ENCODE results near the gene SPINK13.
"Not testable (repeated sequence)": the region's sequence is repeated elsewhere in the genome, so short reads cannot be mapped to it uniquely, and the experiment has no call there.

Gene SPINK13, protein sequence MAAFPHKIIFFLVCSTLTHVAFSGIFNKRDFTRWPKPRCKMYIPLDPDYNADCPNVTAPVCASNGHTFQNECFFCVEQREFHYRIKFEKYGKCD

DNA sequence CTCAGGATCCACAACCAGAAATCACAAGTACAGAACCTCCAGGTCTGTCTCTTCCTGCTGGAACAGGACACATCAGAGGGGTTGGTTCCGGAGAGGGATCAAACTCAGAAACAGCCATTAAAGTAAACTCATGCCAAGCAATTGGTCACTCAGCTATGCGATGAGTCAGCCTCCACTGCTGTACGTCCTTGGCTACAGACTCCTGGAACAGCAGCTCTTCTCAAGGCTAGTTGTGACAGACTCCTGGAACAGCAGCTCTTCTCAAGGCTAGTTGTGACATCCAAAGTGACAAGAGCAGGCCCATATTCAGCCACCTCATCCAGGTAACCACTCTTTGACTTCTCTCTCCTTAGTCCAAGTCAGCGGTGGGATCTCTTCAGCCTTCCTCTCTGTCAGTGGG, at the start of gene SPINK13:
SPINK13 (plus strand) TSS at position 229 of the 400 bp plus-strand sequence. CDS start 1,279 bp downstream, outside the sequence.
- DNase-seq: no peak

DNA sequence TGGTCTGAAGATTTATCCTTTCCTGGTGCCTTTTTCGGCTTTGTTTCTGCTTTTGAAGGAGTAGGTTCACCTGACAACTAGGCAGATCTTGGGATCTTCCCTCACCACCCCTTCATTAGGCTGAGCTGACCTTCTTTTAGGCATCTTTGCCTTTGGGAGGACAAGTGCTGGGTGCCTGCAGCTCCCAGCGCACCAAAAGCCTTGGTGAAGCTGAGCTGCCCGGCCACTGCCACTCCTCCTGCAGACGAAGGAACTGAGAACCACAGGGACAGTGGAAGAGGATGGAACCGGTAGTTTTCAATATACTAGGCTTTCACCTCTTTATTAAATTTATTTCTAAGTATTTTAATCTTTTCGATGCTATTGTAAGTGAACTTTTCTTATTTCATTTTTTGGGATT, 47.1 kb upstream of the SPINK13 start:
- DNase-seq: no peak

DNA sequence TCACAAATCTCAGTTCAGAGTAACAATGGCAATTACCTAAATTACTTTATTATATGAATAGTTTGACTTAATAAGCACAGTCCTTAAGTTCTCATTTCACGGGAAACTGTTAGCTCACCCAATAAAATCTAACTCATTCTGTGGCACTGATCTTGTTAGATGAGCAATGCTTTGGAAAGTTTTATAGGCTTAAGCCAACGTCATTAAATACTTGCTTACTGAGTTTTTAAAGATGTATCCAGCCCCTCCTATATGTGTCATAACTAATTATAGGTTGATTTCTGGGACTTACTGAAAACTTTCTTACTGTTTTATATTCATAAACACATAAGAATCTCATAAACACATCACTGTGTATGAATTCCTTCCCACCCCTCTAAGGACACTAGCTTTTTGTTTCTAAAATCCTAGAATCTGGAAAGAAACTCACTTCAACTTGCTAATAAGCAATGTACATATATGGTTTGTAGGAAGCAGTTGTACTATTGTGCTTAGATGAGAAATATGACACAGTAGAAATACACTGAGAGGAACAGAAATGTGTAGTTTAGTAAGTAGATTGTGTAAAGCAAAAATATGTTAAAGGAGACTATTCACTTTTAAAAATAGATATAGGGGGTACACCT, 44.4 kb upstream of the SPINK13 start:
- DNase-seq: no peak

DNA sequence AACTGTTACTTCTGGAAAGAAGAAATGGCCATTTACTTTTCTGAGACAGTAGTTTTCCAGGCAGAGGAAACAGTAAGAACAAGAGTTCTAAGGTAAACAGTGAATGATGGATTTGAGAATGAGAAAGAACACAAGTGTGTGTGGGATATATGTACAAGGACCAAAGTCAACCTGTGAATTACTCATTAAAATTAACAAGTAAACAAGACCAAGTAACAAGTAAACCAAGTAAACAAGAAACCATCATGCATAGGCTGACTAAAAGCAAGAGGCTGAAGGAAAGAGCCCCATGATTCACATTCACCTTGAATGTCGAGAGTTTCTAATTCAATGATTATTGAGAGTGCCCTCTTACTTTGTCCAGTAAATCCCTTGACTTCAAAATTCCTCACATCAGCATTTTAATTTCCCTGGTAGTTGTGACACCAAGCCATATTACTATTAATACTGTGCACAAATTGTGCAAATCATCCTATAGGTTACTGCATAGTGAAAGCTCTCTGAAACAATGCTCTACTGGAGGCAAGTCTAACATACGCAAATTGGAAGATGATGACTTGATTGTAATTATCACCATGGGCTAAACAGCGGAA, 40.1 kb upstream of the SPINK13 start:
- no peak for DNase-seq

DNA sequence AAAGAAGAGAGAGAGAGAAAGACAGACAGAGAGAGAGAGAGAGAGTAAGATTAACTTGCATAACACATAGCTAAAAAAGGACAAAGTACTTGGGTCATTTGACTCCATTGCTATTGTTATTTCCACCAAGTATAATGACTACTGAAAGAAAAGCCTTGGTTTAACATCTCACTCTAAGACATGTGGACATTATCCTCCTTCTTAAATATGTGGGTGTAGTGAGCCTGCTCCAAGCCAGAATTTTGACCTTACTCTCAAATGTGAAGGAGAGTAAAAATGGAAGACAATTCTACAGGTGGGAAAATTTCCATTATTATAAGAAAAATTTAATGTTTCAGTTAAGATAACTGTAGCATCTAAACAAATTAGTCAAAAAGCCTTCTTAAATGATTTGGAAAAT, 38.8 kb upstream of the SPINK13 start:
- no peak for DNase-seq

DNA sequence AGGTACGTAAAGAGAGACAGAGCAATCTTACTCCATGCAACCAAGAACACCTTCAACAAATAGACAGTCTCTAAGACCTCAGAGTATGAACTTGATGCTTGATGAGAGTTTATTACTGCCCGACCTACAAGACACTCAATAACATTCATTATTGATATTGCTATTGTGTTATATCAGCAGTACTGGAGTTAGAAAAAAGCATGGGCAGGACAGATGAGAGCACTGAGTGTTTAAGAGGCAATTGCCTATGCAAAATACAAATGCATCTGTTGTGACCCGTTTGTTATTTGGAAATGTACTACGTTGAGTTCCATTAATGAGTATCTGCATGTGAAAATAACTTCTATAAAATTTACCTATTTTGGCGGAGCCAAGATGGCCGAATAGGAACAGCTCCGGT, 38.4 kb upstream of the SPINK13 start:
- no peak for DNase-seq

DNA sequence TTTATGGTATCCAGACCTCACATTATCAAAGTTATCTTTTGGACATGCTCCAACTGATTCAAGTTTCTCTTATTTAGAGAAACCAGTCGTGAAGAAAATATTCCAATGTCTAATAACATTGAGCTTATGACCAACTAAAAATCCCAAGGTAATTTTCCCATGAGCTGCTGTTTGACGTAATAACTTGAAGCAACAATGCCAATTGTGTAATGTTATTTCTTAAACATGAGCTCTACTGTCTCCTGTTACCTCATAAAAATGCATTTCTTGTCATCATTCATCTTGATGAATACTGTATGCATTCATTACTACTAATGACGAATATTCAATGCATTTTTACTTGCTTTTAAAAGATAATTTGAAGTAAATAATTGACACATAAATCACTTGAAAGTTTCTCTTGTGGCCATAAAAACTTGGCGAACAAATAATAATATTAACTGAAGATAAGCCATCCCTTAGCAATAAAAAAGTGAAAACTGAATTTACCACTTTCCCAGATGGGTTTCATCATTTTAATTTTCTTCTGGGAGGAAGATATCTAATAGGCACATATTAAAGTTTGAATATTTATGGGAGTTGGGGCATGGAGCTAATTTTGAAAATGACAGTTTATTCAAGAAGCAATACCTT, 30.7 kb upstream of the SPINK13 start:
- no peak for DNase-seq

DNA sequence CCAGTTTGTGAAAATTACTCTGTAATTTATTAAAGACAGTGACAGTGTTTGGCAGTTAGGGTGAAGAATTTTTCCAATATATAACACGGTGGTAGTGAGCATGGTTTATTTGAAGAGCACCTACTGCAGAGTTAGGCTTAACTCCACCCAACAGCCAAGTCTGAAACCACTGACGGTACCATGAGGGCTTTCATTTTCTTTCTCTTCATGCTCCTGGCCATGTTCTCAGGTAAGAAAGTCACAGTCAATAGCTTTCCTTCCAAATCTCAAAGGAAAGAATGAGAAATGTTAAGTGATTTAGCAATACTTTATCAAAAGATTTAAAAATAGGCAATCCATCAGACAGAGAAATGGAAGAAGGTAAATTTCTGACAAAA, 30.2 kb upstream of the SPINK13 start, which contains the start of gene MARCOL:
MARCOL (plus strand) TSS at position 108 of the 377 bp plus-strand sequence; CDS start at position 181, 73 bp downstream.
- DNase-seq: no peak

DNA sequence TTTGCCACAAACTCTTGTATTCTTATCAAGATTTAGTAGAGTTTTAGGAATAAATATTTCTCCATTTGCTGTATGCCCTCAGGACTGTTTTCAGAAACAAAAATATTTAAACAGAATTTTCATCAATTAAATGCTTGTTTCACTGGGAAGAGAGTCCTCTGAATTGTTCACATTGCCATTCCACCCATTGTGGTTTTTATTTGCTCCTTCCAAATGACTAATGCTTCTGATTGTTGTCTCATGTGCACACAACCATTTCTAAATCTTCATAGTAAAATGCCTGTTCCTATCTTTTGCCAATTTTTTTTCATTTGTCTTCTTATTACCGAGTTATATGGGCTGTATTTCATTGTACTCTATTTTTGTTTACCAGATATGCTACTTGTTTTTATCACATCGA, 19.7 kb upstream of the SPINK13 start:
- DNase-seq: no peak

DNA sequence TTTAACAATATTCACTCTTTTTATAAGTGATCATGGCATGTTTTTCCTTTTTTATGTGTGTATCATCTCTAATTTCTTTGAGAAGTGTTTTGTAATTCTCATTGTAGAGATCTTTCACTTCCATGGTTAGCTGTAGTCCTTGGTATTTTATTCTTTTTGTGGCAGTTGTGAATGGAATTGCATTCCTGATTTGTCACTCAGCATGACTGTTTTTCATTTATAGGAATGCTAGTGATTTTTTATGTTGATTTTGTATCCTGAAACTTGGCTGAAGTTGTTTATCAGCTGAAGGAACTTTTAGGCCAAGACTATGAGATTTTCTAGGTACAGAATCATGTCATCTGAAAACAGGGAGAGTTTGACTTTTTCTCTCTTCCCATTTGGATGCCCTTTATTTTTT, 13.1 kb upstream of the SPINK13 start:
- no peak for DNase-seq

DNA sequence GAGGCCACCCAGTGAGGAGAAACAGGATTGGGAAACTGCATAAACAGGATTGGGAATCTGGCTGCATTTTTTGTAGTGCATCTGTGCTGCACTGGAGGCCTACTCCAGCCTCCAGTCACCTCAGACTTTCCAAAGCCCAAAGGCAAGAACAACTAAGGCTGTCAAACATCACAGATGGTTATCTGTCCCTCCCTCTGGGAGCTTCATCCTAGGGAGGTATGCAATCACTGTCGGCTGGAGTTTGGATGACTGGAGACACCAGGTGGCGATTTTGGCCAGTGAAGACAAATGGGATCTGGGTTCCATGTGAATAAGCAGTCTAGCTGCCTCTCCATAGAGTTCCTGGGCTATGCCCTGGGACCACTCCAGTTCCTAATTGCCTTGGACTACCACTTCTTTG, 9.3 kb upstream of the SPINK13 start:
- DNase-seq: no peak

DNA sequence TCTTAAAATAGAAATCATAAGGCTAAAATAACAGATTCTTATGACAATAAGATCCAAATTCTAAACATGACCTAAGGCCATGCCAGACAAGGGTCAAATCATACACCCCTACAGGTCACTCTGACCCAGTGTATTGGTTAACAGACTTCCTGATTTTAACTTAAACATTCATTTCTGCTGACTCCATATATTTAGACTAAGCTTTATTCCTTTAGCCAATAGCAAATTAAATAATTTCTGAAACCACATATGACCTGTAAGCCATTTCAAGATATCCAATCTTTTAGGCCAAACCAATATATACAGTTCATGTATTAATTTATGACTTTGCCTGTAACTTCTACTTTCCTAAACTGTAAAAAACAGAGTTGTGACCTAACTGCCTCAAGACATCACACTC, 7.4 kb upstream of the SPINK13 start:
- DNase-seq: no peak

DNA sequence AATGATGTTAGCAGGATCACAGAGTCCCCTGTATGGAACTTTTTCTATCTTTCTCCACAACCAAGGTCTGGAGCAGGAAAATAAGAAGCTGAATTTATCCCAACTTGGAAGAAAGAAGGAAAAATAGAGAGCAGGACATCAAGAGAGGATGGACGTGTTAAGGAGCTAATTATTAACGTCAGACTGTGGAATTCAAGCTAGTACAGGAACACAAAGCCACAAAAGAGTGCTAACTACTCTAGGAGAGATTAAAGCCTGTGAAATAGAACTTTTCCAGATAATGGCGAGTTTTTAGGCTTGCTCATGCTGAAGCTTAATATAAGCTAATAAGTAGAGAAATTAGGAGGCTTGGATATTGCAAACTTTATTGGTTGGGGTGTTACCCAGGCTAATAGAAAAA, 632 bp upstream of the SPINK13 start:
- no peak for DNase-seq

DNA sequence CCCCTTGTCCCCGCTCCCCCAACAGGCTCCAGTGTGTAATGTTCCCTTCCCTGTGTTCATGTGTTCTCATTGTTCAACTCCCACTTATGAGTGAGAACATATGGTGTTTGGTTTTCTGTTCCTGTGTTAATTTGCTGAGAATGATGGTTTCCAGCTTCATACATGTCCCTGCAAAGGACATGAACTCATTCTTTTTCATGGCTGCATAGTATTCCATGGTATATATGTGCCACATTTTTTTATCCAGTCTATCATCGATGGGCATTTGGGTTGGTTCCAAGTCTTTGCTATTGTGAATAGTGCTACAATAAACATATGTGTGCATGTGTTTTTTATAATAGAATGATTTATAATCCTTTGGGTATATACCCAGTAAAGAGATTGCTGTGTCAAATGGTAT, 6.5 kb downstream of the SPINK13 start:
- DNase-seq: not testable (repeated sequence)

DNA sequence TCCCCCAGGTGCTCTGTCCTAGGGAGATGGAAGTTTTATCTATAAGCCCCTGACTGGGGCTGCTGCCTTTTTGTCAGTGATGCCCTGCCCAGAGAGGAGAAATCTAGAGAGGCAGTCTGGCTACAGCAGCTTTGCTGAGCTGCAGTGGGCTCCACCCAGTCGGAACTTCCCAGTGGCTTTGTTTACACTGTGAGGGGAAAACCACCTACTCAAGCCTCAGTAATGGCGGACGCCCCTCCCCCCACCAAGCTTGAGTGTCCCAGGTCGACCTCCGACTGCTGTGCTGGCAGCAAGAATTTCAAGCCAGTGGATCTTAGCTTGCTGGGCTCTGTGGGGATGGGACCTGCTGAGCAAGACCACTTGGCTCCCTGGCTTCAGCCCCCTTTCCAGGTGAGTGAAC, 12.3 kb downstream of the SPINK13 start:
- peak; percentile 5 for DNase-seq

DNA sequence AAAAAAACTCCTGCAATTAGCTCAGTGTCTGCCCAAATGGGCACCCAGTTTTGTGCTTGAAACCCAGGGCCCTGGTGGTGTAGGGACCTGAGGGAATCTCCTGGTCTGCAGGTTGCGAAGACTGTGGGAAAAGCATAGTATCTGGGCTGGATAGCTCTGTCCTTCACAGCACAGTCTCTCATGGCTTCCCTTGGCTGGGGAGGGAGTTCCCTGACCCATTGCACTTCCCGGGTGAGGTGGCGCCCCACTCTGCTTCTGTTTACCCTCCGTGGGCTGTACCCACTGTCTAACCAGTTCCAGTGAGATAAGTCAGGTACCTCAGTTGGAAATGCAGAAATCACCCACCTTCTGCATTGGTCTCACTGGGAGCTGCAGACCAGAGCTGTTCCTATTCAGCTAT, 12.7 kb downstream of the SPINK13 start:
- not testable (repeated sequence) for DNase-seq

DNA sequence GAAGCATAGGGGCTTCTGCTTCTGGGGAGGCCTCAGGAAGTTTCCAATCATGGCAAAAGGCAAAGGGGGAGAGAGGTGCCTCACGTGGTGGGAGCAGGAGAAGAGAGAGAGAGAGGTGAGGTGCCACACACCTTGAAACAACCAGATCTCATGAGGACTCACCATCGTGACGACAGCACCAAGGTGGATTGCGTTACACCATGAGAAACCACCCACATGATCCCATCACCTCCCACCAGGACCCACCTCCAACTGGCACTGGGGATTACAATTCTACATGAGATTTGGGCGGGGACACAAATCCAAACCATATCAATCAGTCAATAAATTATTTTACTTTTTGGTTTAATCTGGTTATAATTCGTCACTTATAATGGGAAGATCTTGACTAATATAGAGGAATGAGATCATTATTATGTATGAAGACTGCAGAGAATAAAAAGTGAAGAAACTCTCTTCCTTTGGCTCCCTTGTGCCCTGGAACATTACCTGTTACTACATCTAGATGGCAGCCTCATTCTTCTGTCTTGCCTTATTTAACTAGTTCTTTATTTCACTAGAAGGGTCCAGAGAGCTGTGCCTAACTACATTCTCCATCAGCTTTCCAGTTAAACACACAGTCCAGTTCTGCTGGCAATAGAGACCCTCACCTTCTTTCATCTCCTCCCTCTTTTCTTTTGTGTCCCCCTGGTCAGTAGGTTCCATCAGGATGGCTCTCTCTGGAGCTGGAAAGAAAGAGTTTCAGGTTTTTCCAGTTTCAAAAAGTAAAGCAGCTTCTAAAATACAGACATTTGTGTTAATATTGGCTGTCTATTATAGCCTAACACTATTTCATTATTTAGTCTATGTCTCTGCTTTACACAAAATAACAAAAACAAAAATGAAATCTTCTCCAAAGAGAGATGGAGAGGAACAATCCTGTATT, 21.9 kb downstream of the SPINK13 start:
- peak; percentile 38 for DNase-seq

DNA sequence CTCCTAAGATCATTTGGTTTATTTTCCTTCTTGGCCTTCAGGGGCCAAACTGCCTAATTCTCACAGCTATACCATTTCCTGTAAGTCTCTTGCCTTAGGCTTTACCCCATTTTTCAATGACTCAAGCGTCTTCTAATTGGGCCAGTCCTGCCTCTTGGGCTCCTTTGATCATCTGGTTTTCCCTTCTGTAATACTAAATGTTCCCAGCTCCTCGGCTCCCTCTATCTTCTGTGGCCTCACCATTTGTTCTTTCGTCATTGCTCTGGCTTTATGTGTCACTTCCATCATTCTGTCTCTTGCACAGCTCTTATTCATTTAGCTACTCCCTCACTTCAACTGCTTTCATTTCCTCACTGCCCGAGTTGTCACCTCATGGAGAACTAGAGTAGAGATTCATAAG, 29.1 kb downstream of the SPINK13 start:
- DNase-seq: no peak

DNA sequence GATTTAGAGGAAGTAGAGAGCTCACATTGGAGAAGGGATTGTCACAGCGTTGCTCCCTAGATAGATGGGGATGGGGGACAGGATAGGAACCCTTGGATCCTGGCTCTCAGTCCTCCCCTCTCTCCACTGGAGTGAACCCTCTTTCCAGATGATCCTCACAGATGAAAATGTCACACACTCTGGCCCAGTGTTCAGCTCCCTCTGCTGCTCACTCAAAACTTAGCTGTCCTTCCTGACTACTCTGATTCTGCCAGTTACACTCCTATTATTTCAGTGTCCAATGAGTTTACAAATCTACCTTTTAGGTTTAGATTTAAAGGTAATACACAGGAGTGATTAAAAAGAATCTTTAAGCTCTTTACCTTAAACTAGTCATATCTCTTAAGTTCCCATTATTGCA, 37.9 kb downstream of the SPINK13 start:
- DNase-seq: no peak

DNA sequence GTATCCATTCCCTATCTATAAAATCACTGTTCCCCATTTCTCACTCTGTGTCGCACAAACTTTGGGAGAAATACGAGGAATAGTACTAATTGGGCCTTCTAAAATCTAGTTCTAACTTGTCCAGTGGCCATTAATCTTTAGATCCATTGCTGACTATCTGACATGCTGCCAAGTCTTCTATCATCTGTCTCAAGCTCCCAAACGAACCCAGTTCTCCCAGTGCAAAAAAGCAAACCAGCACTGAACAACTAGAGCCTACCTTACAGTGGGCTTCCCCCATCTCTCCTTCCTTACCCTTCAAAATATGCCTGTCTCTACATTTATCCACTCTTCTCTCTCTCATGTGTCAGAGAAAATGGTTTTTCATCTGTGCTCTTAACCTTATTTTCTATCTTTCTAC, 40.4 kb downstream of the SPINK13 start:
- DNase-seq: no peak

DNA sequence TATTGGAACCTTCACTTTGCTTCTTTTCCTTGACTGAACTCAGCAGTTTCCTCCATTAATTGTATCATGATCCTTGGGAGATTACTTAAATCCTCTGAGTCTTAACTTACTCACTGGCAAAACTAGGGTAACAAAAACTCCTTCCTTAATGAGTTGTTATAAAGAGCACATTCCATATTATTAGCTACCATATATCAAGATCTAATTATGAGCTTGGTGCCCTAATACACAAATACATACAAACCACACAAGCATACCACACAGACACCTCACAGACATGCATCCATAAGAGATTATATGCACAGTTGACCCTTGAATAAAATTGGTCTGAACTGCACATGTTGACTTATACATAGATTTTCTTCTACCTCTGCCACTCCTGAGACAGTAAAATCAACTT, 41.2 kb downstream of the SPINK13 start:
- DNase-seq: no peak

DNA sequence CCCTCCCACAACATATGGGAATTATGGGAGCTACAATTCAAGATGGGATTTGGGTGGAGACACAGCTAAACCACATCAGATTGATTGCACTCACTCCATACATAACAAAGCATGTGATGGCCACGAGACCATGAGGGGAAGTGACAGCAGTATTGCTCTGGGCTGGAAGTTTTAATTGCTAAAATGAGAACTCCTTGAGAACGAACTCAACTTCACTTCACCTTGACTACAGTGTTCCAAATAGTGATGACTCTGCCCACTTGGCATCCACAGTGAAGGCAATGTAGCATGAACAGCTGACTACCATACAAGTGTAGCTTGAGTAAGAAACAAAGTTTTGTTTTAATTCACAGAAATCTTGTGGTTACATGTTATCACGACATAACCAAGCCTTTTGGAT, 42.9 kb downstream of the SPINK13 start:
- DNase-seq: no peak

DNA sequence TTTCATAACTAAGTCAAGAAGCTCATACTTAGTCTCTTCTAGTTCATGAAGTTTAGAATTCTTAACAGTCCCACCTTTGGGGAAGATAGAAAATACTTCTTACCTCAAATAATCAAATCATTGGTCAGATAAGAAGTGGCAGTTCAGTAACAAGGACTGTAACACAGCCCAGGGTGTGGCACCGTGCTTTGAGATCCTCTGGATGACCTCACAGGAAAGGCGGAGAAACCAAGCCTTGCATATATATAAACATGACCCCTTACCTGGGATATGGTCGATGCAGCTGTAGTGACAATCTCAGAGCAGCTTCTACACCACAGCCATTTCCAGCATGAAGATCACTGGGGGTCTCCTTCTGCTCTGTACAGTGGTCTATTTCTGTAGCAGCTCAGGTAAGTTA, 43.6 kb downstream of the SPINK13 start, which contains the start of gene SPINK7:
SPINK7 (plus strand) TSS at position 271 of the 400 bp plus-strand sequence; CDS start at position 332, 61 bp downstream.
- DNase-seq: no peak
